Measurements from ENCODE around the gene CENPA. TPM values are rescaled to one million over a fixed set of nuclear protein-coding genes. Genes with fewer than 3 reads are reported as not detected.

CENPA gene
- total RNA-seq, 1 donor from 2014 or later = 16.6 TPM

Other genes with a start within 250 kb of the CENPA start
- gene CIB4, start 144.7 kb upstream of the CENPA start, total RNA-seq = not detected in 2 replicates
- not detected in 2 replicates for gene KCNK3, start 93.3 kb upstream of the CENPA start, total RNA-seq
- gene SLC35F6, start 21.8 kb upstream of the CENPA start, total RNA-seq = 14.3 and 14.5 TPM in 2 replicates
- gene DPYSL5, start 62.1 kb downstream of the CENPA start, total RNA-seq = 0.23 TPM in 1 of 2 replicates, not detected in the other
- gene MAPRE3, start 184.6 kb downstream of the CENPA start, total RNA-seq = 3.1 and 3.7 TPM in 2 replicates
- gene TMEM214, start 246.9 kb downstream of the CENPA start, total RNA-seq = 97.5 and 98.1 TPM in 2 replicates